SK-N-SH treated with all-trans-retinoic acid at 6 μM for 48 hours (cell line): ENCODE data around the gene OPN4.

Source experiments
- ATAC-seq: fragments of 200-7000 bp; cut with Tn5 transposase; 3 replicates; pipeline ENCODE4 v1.9.1; 2020; ENCODE audit warnings: mild to moderate bottlenecking, moderate library complexity
- ARNTL ChIP-seq: fragments of 450-650 bp; formaldehyde crosslinking; IDR thresholded peaks from 2 replicates; pipeline ENCODE4 v1.5.0; 2020; ENCODE audit warnings: low read depth, mild to moderate bottlenecking, moderate library complexity, borderline replicate concordance
- BACH2 ChIP-seq: fragments of 250-450 bp; sonication (Bioruptor Pico); IDR thresholded peaks from 2 replicates; pipeline ENCODE4 v1.9.0; 2021; ENCODE audit warnings: mild to moderate bottlenecking, borderline replicate concordance
- CREB5 ChIP-seq: fragments of 250-450 bp; sonication (Bioruptor Pico); IDR thresholded peaks from 2 replicates; pipeline ENCODE4 v1.5.1; 2020; ENCODE audit warnings: low read depth, mild to moderate bottlenecking, moderate library complexity
- CSDC2 ChIP-seq: fragments of 250-450 bp; sonication (Bioruptor Pico); IDR thresholded peaks from 2 replicates; pipeline ENCODE4 v1.5.0; 2020; ENCODE audit warnings: mild to moderate bottlenecking, moderate library complexity
- CSRNP3 ChIP-seq: fragments of 250-450 bp; sonication (Bioruptor Pico); IDR thresholded peaks from 2 replicates; pipeline ENCODE4 v1.5.1; 2021; ENCODE audit warnings: mild to moderate bottlenecking, moderate library complexity
- ESRRG ChIP-seq: fragments of 250-450 bp; sonication (Bioruptor Pico); IDR thresholded peaks from 2 replicates; pipeline ENCODE4 v1.6.1; 2021; ENCODE audit warnings: mild to moderate bottlenecking
- ISL1 ChIP-seq: fragments of 250-450 bp; sonication (Bioruptor Pico); IDR thresholded peaks from 2 replicates; pipeline ENCODE4 v2.1.2; 2022; ENCODE audit warnings: mild to moderate bottlenecking, moderate library complexity
- OSR1 ChIP-seq: fragments of 250-450 bp; sonication (Bioruptor Pico); IDR thresholded peaks from 2 replicates; pipeline ENCODE4 v1.8.0; 2022; ENCODE audit warnings: moderate library complexity, mild to moderate bottlenecking, inconsistent platforms
- PATZ1 ChIP-seq: fragments of 250-450 bp; sonication (Bioruptor Pico); IDR thresholded peaks from 2 replicates; pipeline ENCODE4 v1.8.0; 2020; ENCODE audit warnings: mild to moderate bottlenecking, moderate library complexity, borderline replicate concordance
- PPARA ChIP-seq: fragments of 250-450 bp; sonication (Bioruptor Pico); IDR thresholded peaks from 2 replicates; pipeline ENCODE4 v1.5.0; 2020; ENCODE audit warnings: mild to moderate bottlenecking, borderline replicate concordance
- RARB ChIP-seq: fragments of 250-450 bp; sonication (Bioruptor Pico); IDR thresholded peaks from 2 replicates; pipeline ENCODE4 v1.8.0; 2021; ENCODE audit warnings: mild to moderate bottlenecking, moderate library complexity
- SNAI2 ChIP-seq: fragments of 250-450 bp; sonication (Bioruptor Pico); IDR thresholded peaks from 2 replicates; pipeline ENCODE4 v1.5.0; 2020; ENCODE audit warnings: mild to moderate bottlenecking, moderate library complexity
- TCF4 ChIP-seq: fragments of 250-450 bp; sonication (Bioruptor Pico); IDR thresholded peaks from 2 replicates; pipeline ENCODE4 v1.8.0; 2021; ENCODE audit warnings: mild to moderate bottlenecking, moderate library complexity, borderline replicate concordance
- ZC3H10 ChIP-seq: fragments of 250-450 bp; sonication (Bioruptor Pico); IDR thresholded peaks from 2 replicates; pipeline ENCODE4 v1.5.1; 2021; ENCODE audit warnings: mild to moderate bottlenecking, moderate library complexity
- ZFP3 ChIP-seq: fragments of 250-450 bp; sonication (Bioruptor Pico); IDR thresholded peaks from 2 replicates; pipeline ENCODE4 v1.5.0; 2020; ENCODE audit warnings: mild to moderate bottlenecking, moderate library complexity
- ZFP30 ChIP-seq: fragments of 450-650 bp; formaldehyde crosslinking; IDR thresholded peaks from 2 replicates; pipeline ENCODE4 v1.5.0; 2022; ENCODE audit warnings: mild to moderate bottlenecking, moderate library complexity
- ZNF565 ChIP-seq: fragments of 450-650 bp; formaldehyde crosslinking; conservative IDR thresholded peaks from 2 replicates; pipeline ENCODE4 v1.5.0; 2020; ENCODE audit warnings: low read depth, mild to moderate bottlenecking, moderate library complexity
- ZNF70 ChIP-seq: fragments of 450-650 bp; formaldehyde crosslinking; IDR thresholded peaks from 2 replicates; pipeline ENCODE4 v1.5.0; 2020; ENCODE audit warnings: mild to moderate bottlenecking, moderate library complexity
- ZNF8 ChIP-seq: fragments of 450-650 bp; formaldehyde crosslinking; IDR thresholded peaks from 2 replicates; pipeline ENCODE4 v1.5.0; 2020; ENCODE audit warnings: mild to moderate bottlenecking, moderate library complexity

OPN4 gene

GRCh38 chr10:86646532-86646931 is 7.8 kb upstream of the OPN4 start (continued):
- TF ChIP-seq PATZ1 (CRISPR knock-in tag): no peak
- TF ChIP-seq ZNF565: no peak
- TF ChIP-seq ESRRG (CRISPR knock-in tag): no peak
- TF ChIP-seq TCF4 (CRISPR knock-in tag): no peak

GRCh38 chr10:86646933-86647332 is 7.4 kb upstream of the OPN4 start:
- ATAC-seq: no peak
- TF ChIP-seq ZNF565: no peak
- TF ChIP-seq SNAI2 (CRISPR knock-in tag): no peak
- no peak for TF ChIP-seq CSDC2
- TF ChIP-seq ARNTL (CRISPR knock-in tag): no peak
- no peak for TF ChIP-seq CSRNP3

GRCh38 chr10:86647773-86648703 is 6.3 kb upstream of the OPN4 start:
- peak; percentile 15 for ATAC-seq
- no peak for TF ChIP-seq TCF4 (CRISPR knock-in tag)
- TF ChIP-seq ISL1 (CRISPR knock-in tag): peak; percentile 29

- TF ChIP-seq ARNTL (CRISPR knock-in tag) (no peak), ZC3H10 (CRISPR knock-in tag) (no peak), ESRRG (CRISPR knock-in tag) (no peak), SNAI2 (CRISPR knock-in tag) (no peak), ZNF565 (no peak), RARB (CRISPR knock-in tag) (no peak), PATZ1 (CRISPR knock-in tag) (no peak), ZFP30 (no peak)
- peak; percentile 97 for ATAC-seq
Observed at GRCh38 chr10:86648704-86649427, 5.5 kb upstream of the OPN4 start.

GRCh38 chr10:86649471-86650150 is 4.7 kb upstream of the OPN4 start:
- ATAC-seq: peak; percentile 0; the same call in 1 of the 3 replicates
- TF ChIP-seq ZFP30: no peak
- no peak for TF ChIP-seq ZNF565
- no peak for TF ChIP-seq ZFP3 (CRISPR knock-in tag)
- TF ChIP-seq ZNF8: no peak
- no peak for TF ChIP-seq PATZ1 (CRISPR knock-in tag)
- TF ChIP-seq ARNTL (CRISPR knock-in tag): no peak
- TF ChIP-seq CSRNP3: no peak
- TF ChIP-seq SNAI2 (CRISPR knock-in tag): no peak
- TF ChIP-seq OSR1 (CRISPR knock-in tag): no peak
- TF ChIP-seq ISL1 (CRISPR knock-in tag): no peak
- TF ChIP-seq BACH2 (CRISPR knock-in tag): no peak
- TF ChIP-seq CREB5: no peak
- no peak for TF ChIP-seq PPARA (CRISPR knock-in tag)
- no peak for TF ChIP-seq ZNF70
- TF ChIP-seq CSDC2: no peak
- TF ChIP-seq TCF4 (CRISPR knock-in tag): no peak
- no peak for TF ChIP-seq ESRRG (CRISPR knock-in tag)
